Measurements from ENCODE around the gene CCNQ. TPM values are rescaled to one million over a fixed set of nuclear protein-coding genes. Genes with fewer than 3 reads are reported as not detected.
A peak's percentile ranks its signal among the peaks of the same experiment; 100 is the strongest.

CCNQ gene
- total RNA-seq, 4 donors from 2014 or later, result 26.0 to 42.6 (median 31.0) TPM

DNA sequence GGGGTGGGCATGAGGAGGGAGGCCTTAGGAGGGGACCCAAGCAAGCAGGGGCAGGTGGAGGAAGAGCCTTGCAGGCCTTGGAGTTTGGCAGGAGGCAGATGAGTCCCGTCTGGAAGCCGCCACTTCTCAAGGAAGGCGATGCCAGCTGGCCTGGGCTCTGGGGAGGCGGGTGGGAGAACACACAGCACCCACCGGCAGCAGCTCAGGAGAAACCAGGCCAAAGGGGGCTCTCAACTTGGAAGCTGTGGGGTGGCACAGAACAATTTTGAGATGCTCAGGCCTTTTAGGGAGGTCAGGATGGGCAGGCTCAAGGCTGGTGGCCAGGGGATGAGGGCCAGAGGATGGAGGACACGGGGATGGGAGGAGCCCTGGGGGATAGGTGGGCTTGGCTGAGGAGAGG lies 36.4 kb upstream of the CCNQ start:
- TF ChIP-seq, protein P1, sequence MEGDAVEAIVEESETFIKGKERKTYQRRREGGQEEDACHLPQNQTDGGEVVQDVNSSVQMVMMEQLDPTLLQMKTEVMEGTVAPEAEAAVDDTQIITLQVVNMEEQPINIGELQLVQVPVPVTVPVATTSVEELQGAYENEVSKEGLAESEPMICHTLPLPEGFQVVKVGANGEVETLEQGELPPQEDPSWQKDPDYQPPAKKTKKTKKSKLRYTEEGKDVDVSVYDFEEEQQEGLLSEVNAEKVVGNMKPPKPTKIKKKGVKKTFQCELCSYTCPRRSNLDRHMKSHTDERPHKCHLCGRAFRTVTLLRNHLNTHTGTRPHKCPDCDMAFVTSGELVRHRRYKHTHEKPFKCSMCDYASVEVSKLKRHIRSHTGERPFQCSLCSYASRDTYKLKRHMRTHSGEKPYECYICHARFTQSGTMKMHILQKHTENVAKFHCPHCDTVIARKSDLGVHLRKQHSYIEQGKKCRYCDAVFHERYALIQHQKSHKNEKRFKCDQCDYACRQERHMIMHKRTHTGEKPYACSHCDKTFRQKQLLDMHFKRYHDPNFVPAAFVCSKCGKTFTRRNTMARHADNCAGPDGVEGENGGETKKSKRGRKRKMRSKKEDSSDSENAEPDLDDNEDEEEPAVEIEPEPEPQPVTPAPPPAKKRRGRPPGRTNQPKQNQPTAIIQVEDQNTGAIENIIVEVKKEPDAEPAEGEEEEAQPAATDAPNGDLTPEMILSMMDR (IDR thresholded peaks at IDR 0.05), result no peak
- DNase-seq (ENCODE audit: low spot score) (no peak), ATAC-seq (ENCODE audit: low FRiP score) (no peak)

DNA sequence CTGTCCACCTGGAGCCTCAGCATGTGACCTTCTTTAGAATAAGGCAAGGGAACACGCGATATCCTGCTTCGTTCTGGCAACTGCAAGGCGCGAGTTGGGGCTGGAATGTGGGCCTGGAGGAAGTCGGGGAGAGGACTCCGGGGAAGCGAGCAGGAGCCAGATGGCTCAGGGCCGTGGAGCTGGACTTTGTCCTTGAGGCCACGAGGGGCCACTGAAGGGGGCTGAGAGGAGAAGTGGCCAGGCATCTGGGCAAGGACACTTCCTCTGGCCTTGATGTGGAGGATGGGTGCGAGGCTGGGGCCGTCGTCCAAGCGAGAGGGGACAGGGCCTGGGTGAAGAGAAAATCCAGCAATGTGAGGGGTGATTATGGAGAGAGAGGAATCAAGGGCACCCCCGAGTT lies 35.9 kb upstream of the CCNQ start:
- ATAC-seq (ENCODE audit: low FRiP score) (no peak), DNase-seq (ENCODE audit: low spot score) (no peak)
- TF ChIP-seq, protein P1 (IDR thresholded peaks at IDR 0.05), result no peak

DNA sequence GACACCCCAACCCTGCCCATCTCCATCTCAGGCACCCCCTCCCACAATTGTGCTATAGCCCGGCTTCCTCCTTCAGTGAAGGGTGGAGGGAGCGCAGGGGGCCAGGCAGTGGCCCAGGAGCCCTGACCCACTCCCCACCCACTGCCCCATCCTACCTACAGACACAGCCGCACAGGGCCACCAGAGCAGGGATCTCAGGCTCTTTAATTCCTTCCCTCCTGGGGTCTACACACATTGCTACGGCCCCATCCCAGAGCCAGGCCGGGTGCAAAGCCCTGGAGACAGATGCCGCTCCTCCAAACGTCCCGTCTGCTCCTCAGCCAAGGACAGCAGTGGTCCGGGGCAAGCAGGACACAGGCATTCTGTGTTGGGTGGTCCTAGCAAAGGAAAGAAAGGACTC lies 35.3 kb upstream of the CCNQ start:
- DNase-seq (ENCODE audit: low spot score), result no peak
- TF ChIP-seq, protein P1 (IDR thresholded peaks at IDR 0.05), result no peak
- no peak for ATAC-seq (ENCODE audit: low FRiP score)

DNA sequence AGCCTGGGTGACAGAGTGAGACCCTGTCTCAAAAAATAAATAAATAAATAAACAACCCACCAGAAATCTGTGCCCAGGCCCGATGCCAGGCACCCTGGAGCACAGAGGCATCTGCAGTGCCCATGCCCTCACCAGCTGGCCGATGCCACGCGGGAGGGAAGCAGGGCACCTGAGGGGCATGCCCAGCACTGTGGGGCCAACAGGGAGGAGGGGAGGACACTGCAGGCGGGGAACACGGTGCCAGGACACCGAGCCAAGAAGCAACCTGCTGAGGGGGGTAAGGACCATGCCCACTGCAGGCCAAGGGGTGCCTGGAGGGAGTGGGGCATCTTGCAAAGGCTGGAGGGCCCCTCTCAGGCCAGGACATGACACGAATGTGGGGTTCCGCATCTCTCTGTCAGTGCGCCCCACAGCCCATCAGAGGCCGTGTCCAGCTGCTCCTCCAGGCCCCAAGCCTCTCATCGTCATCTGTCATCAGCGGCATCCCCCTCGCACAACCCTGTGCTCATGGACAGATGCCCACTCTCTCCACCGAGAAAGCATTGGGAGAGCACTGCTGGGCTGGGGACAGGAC lies 34.8 kb upstream of the CCNQ start:
- TF ChIP-seq, protein P1 (IDR thresholded peaks at IDR 0.05), result no peak
- ATAC-seq (ENCODE audit: low FRiP score) (no peak), DNase-seq (ENCODE audit: low spot score) (no peak)

DNA sequence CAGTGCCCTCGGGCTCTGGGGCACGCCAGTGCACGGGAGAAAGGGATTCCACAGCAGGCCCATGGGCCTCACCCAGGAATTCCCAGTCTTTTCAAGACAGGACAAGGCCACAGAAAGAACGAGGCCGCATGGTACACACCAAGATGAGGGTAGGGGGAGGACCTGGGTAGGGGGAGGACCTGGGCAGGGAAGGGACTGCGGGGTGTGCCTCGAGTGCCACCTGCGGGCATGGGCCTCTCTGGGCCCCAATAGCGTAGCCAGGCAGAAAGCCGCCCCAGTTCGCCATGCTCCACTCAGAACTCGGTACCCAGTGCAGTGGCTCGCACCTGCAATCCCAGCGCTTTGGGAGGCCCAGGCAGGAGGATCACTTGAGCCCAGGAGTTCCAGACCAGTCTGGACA lies 34.1 kb upstream of the CCNQ start:
- ATAC-seq (ENCODE audit: low FRiP score) (peak; percentile 4), DNase-seq (ENCODE audit: low spot score) (no peak)
- TF ChIP-seq, protein P1 (IDR thresholded peaks at IDR 0.05), result no peak

DNA sequence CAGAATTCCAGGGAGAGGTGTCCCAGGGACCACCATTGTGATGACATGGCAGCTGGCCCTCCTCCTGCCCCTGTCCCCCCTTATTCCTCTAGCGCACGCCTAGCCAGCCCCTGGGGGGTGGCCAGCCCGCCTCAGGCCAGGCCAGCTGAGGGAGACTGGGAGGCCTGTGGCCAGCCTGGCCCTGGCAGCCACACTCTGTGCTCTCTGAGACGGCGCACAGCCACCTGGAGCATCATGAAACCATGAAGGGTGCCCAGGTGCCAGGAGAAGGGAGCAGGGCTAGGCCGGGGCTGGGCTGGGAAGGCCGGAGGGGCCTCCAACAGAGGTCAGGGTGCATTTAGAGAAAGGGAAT lies 33.6 kb upstream of the CCNQ start:
- no peak for ATAC-seq (ENCODE audit: low FRiP score)
- DNase-seq (ENCODE audit: low spot score), result no peak
- TF ChIP-seq, protein P1 (IDR thresholded peaks at IDR 0.05), result no peak

DNA sequence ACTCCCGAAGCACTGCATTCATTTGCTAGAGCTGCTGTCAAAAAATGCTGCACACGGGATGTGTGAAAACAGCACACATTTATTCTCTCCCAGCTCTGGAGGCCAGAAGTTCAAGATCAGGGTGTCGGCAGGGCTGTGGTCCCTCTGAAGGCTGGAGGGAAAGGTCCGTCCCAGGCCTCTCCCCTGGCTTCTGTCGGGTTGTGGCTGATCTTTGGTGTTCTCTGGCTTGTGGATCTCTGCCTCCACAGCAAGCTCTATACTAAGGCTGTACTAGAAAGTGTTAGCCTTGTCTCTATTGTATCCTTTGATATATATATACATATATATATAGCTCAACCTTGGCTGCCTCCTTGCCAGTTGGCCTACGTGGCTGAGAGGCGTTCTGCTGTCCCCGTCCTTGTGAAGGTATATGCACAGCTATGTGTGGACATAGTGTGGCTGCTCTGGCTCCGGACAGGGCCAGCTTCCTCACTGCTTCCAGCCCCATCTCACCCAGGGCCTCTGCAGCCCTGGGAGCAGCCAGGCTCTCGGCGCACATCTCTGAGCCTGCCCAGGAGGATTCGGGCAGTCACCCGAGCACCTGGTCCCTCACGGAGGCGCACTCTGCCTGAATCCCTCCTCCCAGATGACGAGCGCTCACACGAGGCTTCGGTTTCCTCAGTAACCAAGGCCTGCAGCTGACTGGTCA lies 33.1 kb upstream of the CCNQ start:
- no peak for DNase-seq (ENCODE audit: low spot score)

More for the DNA sequence above, 33.1 kb upstream of the CCNQ start:
- ATAC-seq (ENCODE audit: low FRiP score), result no peak
- TF ChIP-seq, protein P1 (IDR thresholded peaks at IDR 0.05), result no peak

Data from omental fat pad (tissue), 4 donors.